IPS-18a (cell line): ENCODE measurements around the gene CUX1.

Experiments used
- H3K27ac ChIP-seq: one replicate; pipeline ENCODE4 v1.5.1; 2013; ENCODE audit warnings: low read length
- H3K27me3 ChIP-seq: one replicate; pipeline ENCODE4 v1.6.1; 2013; ENCODE audit warnings: mild to moderate bottlenecking, low read length; ENCODE audit not compliant: control insufficient read depth, insufficient read depth
- H3K36me3 ChIP-seq: one replicate; pipeline ENCODE4 v1.6.1; 2013; ENCODE audit warnings: low read depth, low read length; ENCODE audit not compliant: control insufficient read depth
- H3K4me1 ChIP-seq: one replicate; pipeline ENCODE4 v1.6.1; 2013; ENCODE audit warnings: low read depth, low read length; ENCODE audit not compliant: control insufficient read depth
- H3K4me3 ChIP-seq: one replicate; pipeline ENCODE4 v1.5.1; 2013; ENCODE audit warnings: low read length
- H3K9ac ChIP-seq: one replicate; pipeline ENCODE4 v1.6.1; 2013; ENCODE audit warnings: mild to moderate bottlenecking, low read length, moderate library complexity
- H3K9me3 ChIP-seq: one replicate; pipeline ENCODE4 v1.6.1; 2013; ENCODE audit warnings: low read depth, low read length; ENCODE audit not compliant: control insufficient read depth

CUX1 gene, protein sequence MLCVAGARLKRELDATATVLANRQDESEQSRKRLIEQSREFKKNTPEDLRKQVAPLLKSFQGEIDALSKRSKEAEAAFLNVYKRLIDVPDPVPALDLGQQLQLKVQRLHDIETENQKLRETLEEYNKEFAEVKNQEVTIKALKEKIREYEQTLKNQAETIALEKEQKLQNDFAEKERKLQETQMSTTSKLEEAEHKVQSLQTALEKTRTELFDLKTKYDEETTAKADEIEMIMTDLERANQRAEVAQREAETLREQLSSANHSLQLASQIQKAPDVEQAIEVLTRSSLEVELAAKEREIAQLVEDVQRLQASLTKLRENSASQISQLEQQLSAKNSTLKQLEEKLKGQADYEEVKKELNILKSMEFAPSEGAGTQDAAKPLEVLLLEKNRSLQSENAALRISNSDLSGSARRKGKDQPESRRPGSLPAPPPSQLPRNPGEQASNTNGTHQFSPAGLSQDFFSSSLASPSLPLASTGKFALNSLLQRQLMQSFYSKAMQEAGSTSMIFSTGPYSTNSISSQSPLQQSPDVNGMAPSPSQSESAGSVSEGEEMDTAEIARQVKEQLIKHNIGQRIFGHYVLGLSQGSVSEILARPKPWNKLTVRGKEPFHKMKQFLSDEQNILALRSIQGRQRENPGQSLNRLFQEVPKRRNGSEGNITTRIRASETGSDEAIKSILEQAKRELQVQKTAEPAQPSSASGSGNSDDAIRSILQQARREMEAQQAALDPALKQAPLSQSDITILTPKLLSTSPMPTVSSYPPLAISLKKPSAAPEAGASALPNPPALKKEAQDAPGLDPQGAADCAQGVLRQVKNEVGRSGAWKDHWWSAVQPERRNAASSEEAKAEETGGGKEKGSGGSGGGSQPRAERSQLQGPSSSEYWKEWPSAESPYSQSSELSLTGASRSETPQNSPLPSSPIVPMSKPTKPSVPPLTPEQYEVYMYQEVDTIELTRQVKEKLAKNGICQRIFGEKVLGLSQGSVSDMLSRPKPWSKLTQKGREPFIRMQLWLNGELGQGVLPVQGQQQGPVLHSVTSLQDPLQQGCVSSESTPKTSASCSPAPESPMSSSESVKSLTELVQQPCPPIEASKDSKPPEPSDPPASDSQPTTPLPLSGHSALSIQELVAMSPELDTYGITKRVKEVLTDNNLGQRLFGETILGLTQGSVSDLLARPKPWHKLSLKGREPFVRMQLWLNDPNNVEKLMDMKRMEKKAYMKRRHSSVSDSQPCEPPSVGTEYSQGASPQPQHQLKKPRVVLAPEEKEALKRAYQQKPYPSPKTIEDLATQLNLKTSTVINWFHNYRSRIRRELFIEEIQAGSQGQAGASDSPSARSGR (N-terminal part only)

DNA sequence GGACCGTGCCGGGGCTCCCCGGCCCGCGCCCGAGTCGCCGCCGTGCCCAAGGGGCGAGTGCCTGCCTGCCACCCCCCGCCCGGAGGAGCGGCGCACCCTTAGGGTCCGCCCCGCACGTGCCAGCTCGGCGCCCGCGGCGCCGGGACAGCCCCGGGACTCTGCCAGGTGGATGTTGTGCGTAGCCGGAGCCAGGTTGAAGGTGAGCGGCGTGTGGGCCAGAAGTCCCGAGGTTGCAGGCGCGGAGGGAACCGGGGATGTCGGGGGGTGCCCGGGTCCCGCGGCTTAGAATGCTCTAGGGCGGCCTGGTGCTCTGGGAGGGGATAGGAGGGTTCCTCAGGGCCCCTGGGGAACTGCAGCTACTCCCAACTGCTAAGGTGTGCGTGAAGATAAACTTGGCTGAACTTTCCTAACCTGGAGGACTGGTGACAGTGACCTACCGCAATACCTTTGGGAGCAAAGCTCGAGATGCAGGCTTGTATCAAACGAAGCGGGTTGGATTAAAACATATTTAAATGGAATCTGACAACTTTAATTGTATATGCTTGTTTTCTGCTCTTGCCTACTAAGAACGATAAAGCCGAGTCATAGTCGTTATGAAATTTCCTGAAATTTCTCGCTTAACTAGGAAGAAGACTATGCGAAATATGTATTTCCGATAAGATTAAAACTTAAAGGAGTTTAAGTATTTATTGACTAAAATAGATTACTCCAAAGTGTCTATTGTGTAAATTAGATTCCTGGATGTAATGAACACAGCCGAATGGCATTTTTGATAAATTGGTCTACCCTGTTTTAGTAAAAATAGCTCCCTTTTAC lies at the start of gene CUX1:
CUX1 (plus strand) TSS at position 156 of the 816 bp plus-strand sequence; CDS start at position 170, 14 bp downstream.
- Histone ChIP-seq H3K27me3 (peaks cover 24% of the 10 kb centered on the region), H3K9ac (peak within 1 kb of the TSS; percentile 56), H3K4me1 (peaks cover 42% of the 10 kb centered on the region), H3K4me3 (peak within 1 kb of the TSS; percentile 69), H3K27ac (no peak within 1 kb of the TSS), H3K9me3 (no peaks in the 10 kb centered on the region), H3K36me3 (no peaks in the 10 kb centered on the region)

DNA sequence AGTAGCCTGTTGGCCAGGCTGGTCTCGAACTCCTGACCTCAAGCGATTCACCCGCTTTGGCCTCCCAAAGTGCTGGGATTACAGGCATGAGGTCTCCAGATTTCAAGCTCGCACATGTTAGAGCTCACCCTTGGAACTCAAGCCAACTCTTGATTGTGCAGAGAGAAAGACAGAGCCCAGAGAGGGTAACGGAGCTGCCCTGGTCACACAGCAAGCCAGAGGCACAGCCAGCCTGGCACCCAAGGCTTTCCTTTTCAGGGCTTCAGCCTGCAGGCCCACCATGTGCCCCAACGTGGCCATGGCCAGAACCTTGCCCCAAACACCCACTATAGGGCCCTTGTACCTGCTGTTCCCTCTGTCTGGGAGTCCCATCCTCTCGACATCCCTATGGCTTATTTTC lies 49.1 kb upstream of the CUX1 start:
- Histone ChIP-seq H3K9ac (no peak overlapping the region), H3K4me1 (no peaks in the 10 kb centered on the region), H3K27me3 (no peaks in the 10 kb centered on the region), H3K36me3 (no peaks in the 10 kb centered on the region), H3K9me3 (no peaks in the 10 kb centered on the region), H3K27ac (no peak overlapping the region), H3K4me3 (no peak overlapping the region)

DNA sequence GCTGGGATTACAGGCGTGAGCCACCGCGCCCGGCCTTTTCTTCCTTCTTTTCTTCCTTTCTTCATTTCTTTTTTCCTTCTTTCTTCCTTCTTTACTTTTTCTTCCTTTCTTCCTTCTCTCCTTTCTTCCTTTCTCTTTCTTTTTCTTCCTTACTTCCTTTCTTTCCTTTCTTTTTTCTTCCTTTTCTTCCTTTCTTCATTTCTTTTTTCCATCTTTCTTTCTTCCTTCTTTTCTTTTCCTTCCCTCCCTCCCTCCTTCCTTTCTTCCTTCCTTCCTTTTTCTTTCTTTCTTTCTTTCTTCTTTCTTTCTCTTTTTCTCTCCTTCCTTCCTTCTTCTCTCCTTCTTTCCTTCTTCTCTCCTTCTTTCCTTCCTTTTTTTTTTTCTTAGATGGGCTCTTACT lies 47.0 kb upstream of the CUX1 start:
- no peaks in the 10 kb centered on the region for H3K4me1 ChIP-seq
- H3K36me3 ChIP-seq, result no peaks in the 10 kb centered on the region
- H3K27me3 ChIP-seq, result no peaks in the 10 kb centered on the region
- H3K4me3 ChIP-seq, result no peak overlapping the region
- H3K9ac ChIP-seq, result no peak overlapping the region
- H3K27ac ChIP-seq, result no peak overlapping the region
- no peaks in the 10 kb centered on the region for H3K9me3 ChIP-seq

DNA sequence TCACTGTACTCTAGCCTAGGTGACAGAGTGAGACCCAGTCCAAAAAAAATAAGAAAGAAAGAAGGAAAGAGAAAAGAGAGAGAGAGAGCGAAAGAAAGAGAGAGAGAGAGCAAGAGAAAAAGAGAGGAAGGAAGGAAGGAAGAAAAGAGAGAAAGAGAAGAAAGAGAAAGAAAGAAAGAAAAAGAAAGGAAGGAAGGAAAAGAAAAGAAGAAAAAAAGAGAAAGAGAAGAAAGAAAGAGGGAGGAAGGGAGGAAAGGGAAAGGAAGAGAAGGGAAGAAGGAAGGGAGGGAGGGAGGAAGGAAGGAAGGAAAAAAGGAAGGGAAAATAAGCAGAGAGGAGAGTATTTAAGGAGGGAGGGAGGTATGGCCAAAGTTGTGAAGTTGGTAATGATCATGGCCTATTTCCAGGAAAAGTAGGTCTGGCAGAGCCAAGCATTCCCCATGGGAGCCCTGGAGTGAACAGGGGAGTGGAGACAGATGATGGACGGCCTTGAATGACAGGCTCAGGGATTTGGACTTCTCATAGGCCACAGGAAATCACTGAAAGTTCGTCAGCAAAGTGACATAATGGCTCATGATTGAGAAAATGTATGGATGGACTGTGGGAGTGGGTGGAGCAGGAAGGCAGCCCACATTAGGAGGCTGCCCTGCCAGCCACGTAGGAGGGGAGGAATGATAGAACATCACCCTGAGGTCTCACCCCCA lies 44.8 kb upstream of the CUX1 start:
- Histone ChIP-seq H3K4me3 (no peak overlapping the region), H3K9ac (no peak overlapping the region), H3K9me3 (no peaks in the 10 kb centered on the region), H3K4me1 (no peaks in the 10 kb centered on the region), H3K27me3 (no peaks in the 10 kb centered on the region), H3K36me3 (no peaks in the 10 kb centered on the region), H3K27ac (no peak overlapping the region)

DNA sequence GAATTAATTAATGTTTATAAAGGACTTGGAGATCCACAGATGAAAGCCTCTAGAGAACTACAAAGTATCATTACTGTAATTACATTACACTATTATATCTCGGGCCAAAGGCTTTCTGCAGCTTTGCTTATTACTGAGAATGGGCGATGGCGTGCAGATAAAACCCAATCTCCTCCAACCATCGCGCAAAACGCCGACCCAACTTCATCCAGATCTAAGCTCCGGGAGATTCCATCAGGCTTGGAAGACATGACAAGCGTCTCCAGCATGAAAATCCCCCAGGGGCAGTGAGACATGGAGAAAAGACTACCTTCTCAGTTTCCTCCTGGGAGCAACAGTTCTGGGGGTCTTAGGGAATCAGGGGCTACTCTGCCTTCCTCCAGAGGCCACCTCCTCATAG lies 42.2 kb upstream of the CUX1 start:
- Histone ChIP-seq H3K4me3 (no peak overlapping the region), H3K4me1 (no peaks in the 10 kb centered on the region), H3K36me3 (no peaks in the 10 kb centered on the region), H3K9me3 (no peaks in the 10 kb centered on the region), H3K27ac (no peak overlapping the region), H3K27me3 (no peaks in the 10 kb centered on the region), H3K9ac (no peak overlapping the region)

DNA sequence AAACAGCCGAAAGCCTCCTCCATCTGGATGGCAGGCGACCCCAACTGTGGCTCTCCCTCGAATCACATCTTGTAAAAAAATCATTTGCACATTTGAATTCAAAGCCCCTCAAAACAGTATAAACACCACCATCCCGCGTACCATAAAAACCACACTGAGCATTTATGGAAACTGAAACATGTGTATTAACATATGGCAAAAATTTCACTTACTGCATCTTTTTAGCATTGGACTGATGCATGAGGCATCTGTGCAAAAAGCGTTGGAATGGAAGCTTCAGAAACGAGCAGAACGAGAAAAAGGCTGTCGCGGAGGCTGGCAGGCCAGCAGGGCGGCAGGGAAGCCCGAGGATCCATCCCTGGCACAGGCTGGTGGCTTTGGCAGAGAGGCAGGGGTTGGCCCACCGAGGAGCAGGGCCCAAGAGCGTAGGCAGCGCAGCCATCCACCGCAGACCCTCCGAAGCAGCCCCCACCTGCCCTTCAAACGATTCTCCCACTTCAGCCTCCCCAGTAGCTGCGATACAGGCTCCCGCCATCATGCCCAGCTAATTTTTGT lies 39.3 kb upstream of the CUX1 start:
- H3K27ac ChIP-seq, result no peak overlapping the region
- H3K36me3 ChIP-seq, result no peaks in the 10 kb centered on the region
- H3K27me3 ChIP-seq, result no peaks in the 10 kb centered on the region
- H3K9me3 ChIP-seq, result no peaks in the 10 kb centered on the region
- no peaks in the 10 kb centered on the region for H3K4me1 ChIP-seq
- no peak overlapping the region for H3K9ac ChIP-seq
- H3K4me3 ChIP-seq, result no peak overlapping the region

DNA sequence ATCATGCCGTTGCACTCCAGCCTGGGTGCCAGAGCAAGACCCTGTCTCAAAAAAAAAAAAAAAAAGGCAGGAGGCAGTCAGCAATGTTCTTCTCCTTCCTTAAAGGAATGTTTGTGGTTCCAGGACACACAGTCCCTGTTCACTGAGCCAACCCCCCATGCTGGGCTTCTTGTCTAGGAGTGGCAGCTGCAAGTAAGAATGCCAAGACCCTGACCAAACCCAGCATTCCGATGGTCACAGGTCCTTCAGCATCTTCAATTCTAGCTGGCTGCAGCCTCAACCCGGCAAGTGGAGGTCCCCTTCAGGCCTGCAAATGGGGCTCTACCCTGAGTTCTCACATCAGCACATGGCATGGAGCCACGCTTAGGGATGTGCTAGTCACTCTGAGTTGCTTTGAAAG lies 38.2 kb upstream of the CUX1 start:
- Histone ChIP-seq H3K4me1 (no peaks in the 10 kb centered on the region), H3K27me3 (no peaks in the 10 kb centered on the region), H3K9me3 (no peaks in the 10 kb centered on the region), H3K4me3 (no peak overlapping the region), H3K36me3 (no peaks in the 10 kb centered on the region), H3K9ac (no peak overlapping the region), H3K27ac (no peak overlapping the region)

DNA sequence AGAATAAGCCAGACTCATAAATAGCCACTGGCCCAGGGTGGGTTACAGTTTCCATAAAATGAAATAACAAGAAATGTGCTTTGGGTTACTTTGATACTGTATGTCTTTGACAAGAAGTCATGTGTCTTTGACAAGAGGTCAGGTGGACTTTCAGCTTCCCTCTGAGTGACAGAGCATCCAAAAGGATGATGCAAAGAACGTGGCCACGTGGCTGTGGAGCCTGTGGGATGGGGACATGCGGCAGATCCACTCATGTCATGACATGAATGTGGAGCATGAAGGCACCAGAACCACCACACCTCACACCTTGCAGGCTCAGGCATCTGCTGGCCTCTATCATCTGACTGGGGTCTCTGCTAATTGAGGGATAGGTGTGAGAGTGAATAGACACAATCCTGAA lies 37.1 kb upstream of the CUX1 start:
- no peaks in the 10 kb centered on the region for H3K27me3 ChIP-seq
- no peak overlapping the region for H3K27ac ChIP-seq
- no peak overlapping the region for H3K4me3 ChIP-seq
- H3K9me3 ChIP-seq, result no peaks in the 10 kb centered on the region
- H3K9ac ChIP-seq, result no peak overlapping the region
- H3K4me1 ChIP-seq, result no peaks in the 10 kb centered on the region
- no peaks in the 10 kb centered on the region for H3K36me3 ChIP-seq

DNA sequence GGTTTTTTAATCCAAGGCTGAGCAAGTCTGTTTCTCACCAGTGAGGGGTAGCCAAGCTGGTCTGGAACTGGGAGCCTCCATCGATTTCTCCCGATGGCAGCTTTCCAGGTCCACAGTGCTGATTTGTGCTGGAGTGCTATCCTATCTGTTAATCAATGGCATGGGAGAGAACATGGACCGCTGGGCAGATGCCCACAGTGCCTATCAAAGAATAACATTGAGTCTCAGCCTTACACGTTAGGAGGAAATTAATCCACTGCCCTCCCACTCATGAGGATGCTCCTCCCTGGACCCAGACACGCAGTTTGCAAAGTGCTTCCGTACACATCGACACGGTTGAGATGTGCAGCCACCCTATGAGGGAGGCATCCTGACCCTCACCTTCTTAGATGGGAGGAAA lies 36.0 kb upstream of the CUX1 start:
- Histone ChIP-seq H3K4me1 (no peaks in the 10 kb centered on the region), H3K4me3 (no peak overlapping the region), H3K27ac (no peak overlapping the region), H3K36me3 (no peaks in the 10 kb centered on the region), H3K9ac (no peak overlapping the region), H3K9me3 (no peaks in the 10 kb centered on the region), H3K27me3 (no peaks in the 10 kb centered on the region)

DNA sequence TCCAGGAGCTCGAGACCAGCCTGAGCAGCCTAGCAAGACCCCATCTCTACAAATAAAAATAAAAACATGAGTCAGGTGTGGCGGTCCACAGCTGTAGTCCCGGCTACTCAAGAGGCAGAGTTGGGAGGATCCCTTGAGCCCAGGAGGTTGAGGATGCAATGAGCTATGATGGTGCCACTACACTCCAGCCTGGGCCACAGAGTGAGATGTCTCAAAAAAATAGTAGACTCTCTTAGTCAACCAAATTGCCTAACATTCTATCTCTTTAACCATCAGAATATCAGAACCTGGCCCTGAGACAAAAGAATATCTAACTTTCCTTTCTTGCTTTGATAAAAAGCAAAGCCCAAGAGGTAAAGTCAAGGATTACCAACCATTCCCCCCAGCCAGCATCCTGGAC lies 35.0 kb upstream of the CUX1 start:
- Histone ChIP-seq H3K27ac (no peak overlapping the region), H3K9ac (no peak overlapping the region), H3K27me3 (no peaks in the 10 kb centered on the region), H3K4me1 (no peaks in the 10 kb centered on the region), H3K36me3 (no peaks in the 10 kb centered on the region), H3K9me3 (no peaks in the 10 kb centered on the region), H3K4me3 (no peak overlapping the region)
